Heart left ventricle (tissue), 13 donors: ENCODE data around the gene NEK4.

ENCODE experiments used
- CTCF ChIP-seq, 12 donors: fragments of 200-600 bp; sonication (generic) in 4 of 12; IDR thresholded peaks; one replicate each; pipeline versions ENCODE4 v1.5.0 to v1.8.0; 2018 to 2022; ENCODE audit warnings: antibody characterized with exemption in 12 of 12, mild to moderate bottlenecking in 5 of 12
- POLR2A ChIP-seq, 2 donors: fragments of 450-650 bp; IDR thresholded peaks; one replicate each; pipeline ENCODE4 v1.6.1; 2017; ENCODE audit warnings: antibody characterized with exemption in 2 of 2, mild to moderate bottlenecking in 2 of 2, moderate library complexity in 2 of 2
- donor health status: ischemic (EF 13 %, LVEDD 7.1; RV severe dilation, severe dysfunction).
- donor health status: DM: no; HTN: yes; CAD: no.
- donor health status: DM: no; HTN: no; CAD: no.
- donor health status: ischemic (EF 25% LVEDD 6.9; RV normal size, moderate dysfunction).
- donor health status: ischemic (EF 25% LVEDD 5.7; RV mildly dilated, moderate dysfunction).
- donor health status: ischemic (EF 35%, LVEDD 5.7; RV mildly dilated, moderate dysfunction).
- donor health status: nonischemic (EF 11% LVEDD 7.7; RV severe dilation, severe dysfunction).
- donor health status: DM: yes; HTN: yes; CAD: no.
- donor health status: PGD.
- donor health status: ischemic (EF 29% LVEDD 5.4; RV normal size, mild dysfunction).
- donor health status: nonischemic (EF 23%, LVEDD 6.1; RV moderate dilation, normal function).

- TF ChIP-seq CTCF (IDR thresholded peaks at IDR 0.05) (peak in 1 of 12 donors; percentile 14), POLR2A (IDR thresholded peaks at IDR 0.05) (peak in 1 of 2 donors; percentile 78)
Measured at GRCh38 chr3:52770496-52771333, at the start of gene NEK4.
